ENCODE measurements around the gene ZFYVE28.

The ZFYVE28 gene

GRCh38 chr4:2365054-2365912 is 53.2 kb downstream of the ZFYVE28 start:
- DNase-seq (ENCODE audit: low read depth), result no peak

DNA sequence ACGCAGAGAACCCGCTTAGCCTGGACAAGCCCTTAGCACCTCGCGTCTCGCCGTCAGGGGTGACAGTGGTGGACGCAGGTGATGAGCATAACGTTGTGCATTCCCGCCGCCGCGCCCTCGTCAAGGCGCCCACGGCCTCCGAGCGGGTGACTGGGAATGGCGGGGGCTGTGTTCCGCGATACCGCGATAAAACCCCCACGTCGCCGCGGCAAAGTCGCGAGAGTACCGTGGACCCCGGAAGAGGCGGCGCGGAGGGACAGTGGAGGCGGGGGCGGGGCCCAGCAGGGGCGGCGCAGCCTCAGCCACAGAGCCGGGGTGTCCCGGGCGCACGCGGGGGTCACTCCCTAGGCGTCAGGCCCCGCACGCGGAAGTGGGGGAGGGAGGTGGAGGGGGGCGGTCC is 53.8 kb downstream of the ZFYVE28 start:
- DNase-seq (ENCODE audit: low read depth), result peak; percentile 39
- peak overlapping the region; percentile 37 for H3K4me3 ChIP-seq (ENCODE audit: low read length)
- TF ChIP-seq, protein P1, sequence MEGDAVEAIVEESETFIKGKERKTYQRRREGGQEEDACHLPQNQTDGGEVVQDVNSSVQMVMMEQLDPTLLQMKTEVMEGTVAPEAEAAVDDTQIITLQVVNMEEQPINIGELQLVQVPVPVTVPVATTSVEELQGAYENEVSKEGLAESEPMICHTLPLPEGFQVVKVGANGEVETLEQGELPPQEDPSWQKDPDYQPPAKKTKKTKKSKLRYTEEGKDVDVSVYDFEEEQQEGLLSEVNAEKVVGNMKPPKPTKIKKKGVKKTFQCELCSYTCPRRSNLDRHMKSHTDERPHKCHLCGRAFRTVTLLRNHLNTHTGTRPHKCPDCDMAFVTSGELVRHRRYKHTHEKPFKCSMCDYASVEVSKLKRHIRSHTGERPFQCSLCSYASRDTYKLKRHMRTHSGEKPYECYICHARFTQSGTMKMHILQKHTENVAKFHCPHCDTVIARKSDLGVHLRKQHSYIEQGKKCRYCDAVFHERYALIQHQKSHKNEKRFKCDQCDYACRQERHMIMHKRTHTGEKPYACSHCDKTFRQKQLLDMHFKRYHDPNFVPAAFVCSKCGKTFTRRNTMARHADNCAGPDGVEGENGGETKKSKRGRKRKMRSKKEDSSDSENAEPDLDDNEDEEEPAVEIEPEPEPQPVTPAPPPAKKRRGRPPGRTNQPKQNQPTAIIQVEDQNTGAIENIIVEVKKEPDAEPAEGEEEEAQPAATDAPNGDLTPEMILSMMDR (IDR thresholded peaks at IDR 0.05; ENCODE audit: insufficient read depth, low read depth, low read length, missing control alignments), result no peak

More at GRCh38 chr4:2365054-2365912, 53.2 kb downstream of the ZFYVE28 start:
- TF ChIP-seq, protein P1 (IDR thresholded peaks at IDR 0.05; ENCODE audit: insufficient read depth, low read depth, low read length, missing control alignments), result no peak
- peak overlapping the region; percentile 37 for H3K4me3 ChIP-seq (ENCODE audit: low read length)

- peak overlapping the region; percentile 37 for H3K4me3 ChIP-seq (ENCODE audit: low read length)
- TF ChIP-seq, protein P1 (IDR thresholded peaks at IDR 0.05; ENCODE audit: insufficient read depth, low read depth, low read length, missing control alignments), result no peak
- no peak for DNase-seq (ENCODE audit: low read depth)
These were observed 54.3 kb downstream of the ZFYVE28 start for GRCh38 chr4:2363951-2364653.

- DNase-seq (ENCODE audit: low read depth), result no peak
- no peak overlapping the region for H3K4me3 ChIP-seq (ENCODE audit: low read length)
- TF ChIP-seq, protein P1 (IDR thresholded peaks at IDR 0.05; ENCODE audit: insufficient read depth, low read depth, low read length, missing control alignments), result no peak
These were observed 55.3 kb downstream of the ZFYVE28 start for GRCh38 chr4:2363056-2363721.

DNA sequence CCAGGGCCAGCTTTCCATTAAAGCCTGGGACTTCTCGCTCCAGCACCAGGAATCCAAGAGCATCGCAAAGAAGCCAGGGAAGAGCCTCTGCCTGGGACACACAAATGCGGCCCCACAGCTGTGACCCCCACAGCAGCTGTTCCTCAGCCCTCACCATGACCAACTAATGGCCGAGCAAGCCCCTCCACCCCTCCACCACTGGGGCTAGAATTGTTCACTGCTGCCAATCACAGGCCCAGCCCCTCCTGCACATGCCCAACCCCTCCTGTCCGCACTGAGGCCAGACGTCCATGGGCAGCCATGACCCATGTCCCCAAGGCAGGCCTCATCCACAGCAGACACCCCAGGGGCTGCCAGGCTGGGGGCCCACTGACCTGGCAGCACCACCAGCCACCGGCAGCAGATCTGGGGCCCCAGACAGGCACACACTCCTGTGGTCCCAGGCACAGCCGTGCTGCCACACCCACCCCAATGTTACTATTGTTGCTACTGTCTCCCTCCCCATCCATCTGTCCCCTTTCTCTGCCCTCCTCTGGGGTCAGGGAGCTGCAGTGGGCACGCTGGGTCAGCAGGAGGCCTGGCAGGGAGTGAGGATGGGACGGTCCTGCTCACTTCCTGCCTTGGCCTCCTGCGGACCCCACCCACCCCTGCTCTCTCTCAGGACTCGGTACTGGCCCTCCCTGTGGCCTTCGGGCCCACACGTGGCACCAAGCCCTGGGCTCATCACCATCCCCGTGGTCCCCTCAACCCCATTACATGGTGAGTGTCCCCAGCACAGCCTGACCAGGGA is 56.0 kb downstream of the ZFYVE28 start:
- no peak overlapping the region for H3K4me3 ChIP-seq (ENCODE audit: low read length)

More for the DNA sequence above, 56.0 kb downstream of the ZFYVE28 start:
- no peak for DNase-seq (ENCODE audit: low read depth)
- TF ChIP-seq, protein P1 (IDR thresholded peaks at IDR 0.05; ENCODE audit: insufficient read depth, low read depth, low read length, missing control alignments), result no peak
